HUES48 (cell line): ENCODE data around the gene CNTN4.
"Not testable (repeated sequence)": the region's sequence is repeated elsewhere in the genome, so short reads cannot be mapped to it uniquely, and the experiment has no call there.

ENCODE experiments used
- H3K27ac ChIP-seq: one replicate; pipeline ENCODE4 v1.7.0; 2013; ENCODE audit warnings: low read depth, low read length, inconsistent platforms
- H3K27me3 ChIP-seq: 2 replicates; pipeline ENCODE4 v1.6.1; 2013; ENCODE audit warnings: mild to moderate bottlenecking, low read length; ENCODE audit not compliant: control insufficient read depth, insufficient read depth
- H3K36me3 ChIP-seq: 2 replicates; pipeline ENCODE4 v1.6.1; 2013; ENCODE audit warnings: low read length; ENCODE audit not compliant: control insufficient read depth, insufficient read depth
- H3K4me1 ChIP-seq: 2 replicates; pipeline ENCODE4 v1.6.1; 2013; ENCODE audit warnings: mild to moderate bottlenecking, low read length; ENCODE audit not compliant: control insufficient read depth, insufficient read depth
- H3K4me3 ChIP-seq: 2 replicates; pipeline ENCODE4 v1.5.1; 2013; ENCODE audit warnings: mild to moderate bottlenecking, low read depth, low read length
- H3K9ac ChIP-seq: 2 replicates; pipeline ENCODE4 v1.6.1; 2013; ENCODE audit warnings: mild to moderate bottlenecking, low read depth, low read length, moderate library complexity
- H3K9me3 ChIP-seq: 2 replicates; pipeline ENCODE4 v1.6.1; 2013; ENCODE audit warnings: low read length; ENCODE audit not compliant: control insufficient read depth, insufficient read depth

Gene CNTN4

DNA sequence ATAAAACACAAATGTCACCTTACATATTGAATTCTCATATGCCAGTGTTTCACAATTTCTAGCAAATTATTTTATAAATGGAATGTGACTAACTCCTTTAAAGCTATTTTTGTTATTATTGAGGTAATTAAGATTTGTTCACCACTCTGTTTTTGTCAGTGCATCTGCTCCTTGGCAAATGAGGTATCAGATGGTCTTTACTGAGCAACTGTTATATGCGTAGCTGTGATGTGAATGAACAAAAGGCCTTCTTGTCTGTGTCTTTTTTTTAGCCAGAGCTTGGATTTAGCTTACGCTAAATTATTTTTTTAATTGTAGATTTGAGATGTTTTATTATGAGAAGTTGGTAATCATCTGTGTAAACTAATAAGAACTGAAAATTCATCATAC is 886.2 kb downstream of the CNTN4 start:
- Histone ChIP-seq H3K4me1 (peaks cover 10% of the 10 kb centered on the region), H3K36me3 (no peaks in the 10 kb centered on the region), H3K9ac (no peak overlapping the region), H3K4me3 (no peak overlapping the region), H3K9me3 (no peaks in the 10 kb centered on the region), H3K27me3 (no peaks in the 10 kb centered on the region), H3K27ac (no peak overlapping the region)

- Histone ChIP-seq H3K4me1 (peaks cover 3% of the 10 kb centered on the region), H3K36me3 (no peaks in the 10 kb centered on the region), H3K9ac (no peak overlapping the region), H3K27me3 (no peaks in the 10 kb centered on the region), H3K27ac (no peak overlapping the region), H3K4me3 (no peak overlapping the region), H3K9me3 (no peaks in the 10 kb centered on the region)
These were observed 886.8 kb downstream of the CNTN4 start for GRCh38 chr3:2985479-2985878.

GRCh38 chr3:2992534-2992933 is 893.9 kb downstream of the CNTN4 start:
- H3K9me3 ChIP-seq, result no peaks in the 10 kb centered on the region
- no peak overlapping the region for H3K9ac ChIP-seq
- 0 out of 2 replicates have a peak, but pooled peaks cover 3% of the 10 kb centered on the region for H3K4me1 ChIP-seq
- no peaks in the 10 kb centered on the region for H3K27me3 ChIP-seq
- H3K36me3 ChIP-seq, result no peaks in the 10 kb centered on the region
- H3K27ac ChIP-seq, result no peak overlapping the region
- no peak overlapping the region for H3K4me3 ChIP-seq

- not testable (repeated sequence) for H3K9ac ChIP-seq, H3K27ac ChIP-seq, H3K9me3 ChIP-seq, H3K4me3 ChIP-seq, H3K4me1 ChIP-seq, H3K27me3 ChIP-seq, H3K36me3 ChIP-seq
These were observed 894.5 kb downstream of the CNTN4 start for GRCh38 chr3:2993130-2993529.

DNA sequence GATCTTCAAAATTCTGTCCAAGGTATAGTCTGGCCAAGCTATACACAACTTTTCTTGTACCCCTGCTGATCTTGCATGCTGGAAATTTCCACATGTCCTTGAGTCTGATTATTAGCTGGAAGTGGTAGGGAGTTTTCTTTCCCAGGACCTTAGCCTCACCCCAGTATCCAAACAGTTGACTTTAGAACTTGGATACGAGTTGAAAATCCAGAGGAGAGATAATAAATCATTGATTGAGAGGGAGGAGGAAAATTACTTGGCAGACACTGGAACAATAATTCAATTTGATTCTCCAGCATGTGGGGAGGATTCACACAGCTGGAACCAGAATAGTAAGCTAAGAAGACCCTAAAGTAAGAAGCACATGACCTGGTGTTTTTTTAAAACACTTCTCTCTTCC is 895.1 kb downstream of the CNTN4 start:
- no peak overlapping the region for H3K9ac ChIP-seq
- H3K4me3 ChIP-seq, result no peak overlapping the region
- H3K9me3 ChIP-seq, result no peaks in the 10 kb centered on the region
- no peaks in the 10 kb centered on the region for H3K36me3 ChIP-seq
- no peaks in the 10 kb centered on the region for H3K27me3 ChIP-seq
- 0 out of 2 replicates have a peak, but pooled peaks cover 3% of the 10 kb centered on the region for H3K4me1 ChIP-seq
- H3K27ac ChIP-seq, result no peak overlapping the region

GRCh38 chr3:2995195-2995594 is 896.5 kb downstream of the CNTN4 start:
- H3K36me3 ChIP-seq, result no peaks in the 10 kb centered on the region

GRCh38 chr3:3005146-3005744 is 906.6 kb downstream of the CNTN4 start:
- Histone ChIP-seq H3K4me1 (peaks cover 9% of the 10 kb centered on the region), H3K9ac (no peak overlapping the region), H3K27me3 (no peaks in the 10 kb centered on the region), H3K27ac (no peak overlapping the region), H3K9me3 (no peaks in the 10 kb centered on the region), H3K36me3 (no peaks in the 10 kb centered on the region), H3K4me3 (no peak overlapping the region)

More at GRCh38 chr3:2995195-2995594, 896.5 kb downstream of the CNTN4 start:
- Histone ChIP-seq H3K27me3 (no peaks in the 10 kb centered on the region), H3K4me3 (no peak overlapping the region), H3K4me1 (no peaks in the 10 kb centered on the region), H3K9ac (no peak overlapping the region), H3K9me3 (no peaks in the 10 kb centered on the region), H3K27ac (no peak overlapping the region)

DNA sequence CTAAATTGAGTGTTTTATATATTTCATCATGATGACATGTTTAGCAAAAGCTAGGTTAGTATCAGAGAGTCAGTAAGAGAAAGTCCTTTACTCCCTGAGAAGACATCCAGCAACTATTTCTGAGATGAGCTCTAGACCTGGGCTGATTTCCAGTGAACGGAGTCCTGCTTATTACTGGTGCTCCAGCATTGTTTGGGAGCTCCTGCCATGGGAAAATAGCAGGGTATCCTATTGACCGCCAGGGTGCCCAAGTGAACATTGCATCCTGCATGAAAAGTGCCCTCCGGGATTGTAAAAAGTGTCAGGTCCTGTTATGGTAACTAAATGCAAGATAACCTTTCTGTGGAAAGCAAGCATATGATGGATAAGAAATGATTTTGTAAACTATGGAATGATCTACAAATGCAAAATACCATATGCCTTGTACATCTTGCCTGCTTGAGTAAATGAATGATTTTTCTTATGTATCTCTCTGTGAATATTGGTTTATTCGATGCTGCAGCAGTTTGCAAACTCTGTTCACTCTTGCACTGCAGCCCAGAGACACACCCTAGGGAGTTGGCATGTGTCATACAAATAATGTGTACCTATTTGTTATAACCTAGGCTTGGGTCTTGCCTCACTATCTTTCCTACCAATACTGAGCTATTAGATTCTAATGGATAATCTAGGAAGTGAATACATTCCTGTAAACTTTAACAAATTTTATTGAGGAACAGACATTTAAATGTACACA is 914.8 kb downstream of the CNTN4 start:
- H3K4me3 ChIP-seq, result no peak overlapping the region
- H3K27ac ChIP-seq, result no peak overlapping the region
- H3K27me3 ChIP-seq, result no peaks in the 10 kb centered on the region
- H3K9me3 ChIP-seq, result no peaks in the 10 kb centered on the region
- no peaks in the 10 kb centered on the region for H3K36me3 ChIP-seq
- H3K4me1 ChIP-seq, result peaks cover 29% of the 10 kb centered on the region
- H3K9ac ChIP-seq, result no peak overlapping the region

GRCh38 chr3:3015185-3016089 is 916.8 kb downstream of the CNTN4 start:
- Histone ChIP-seq H3K4me3 (no peak overlapping the region), H3K9ac (no peak overlapping the region), H3K27me3 (no peaks in the 10 kb centered on the region), H3K27ac (no peak overlapping the region), H3K9me3 (no peaks in the 10 kb centered on the region), H3K4me1 (peaks cover 29% of the 10 kb centered on the region), H3K36me3 (no peaks in the 10 kb centered on the region)

GRCh38 chr3:3016226-3016625 is 917.6 kb downstream of the CNTN4 start:
- peaks cover 33% of the 10 kb centered on the region for H3K4me1 ChIP-seq

DNA sequence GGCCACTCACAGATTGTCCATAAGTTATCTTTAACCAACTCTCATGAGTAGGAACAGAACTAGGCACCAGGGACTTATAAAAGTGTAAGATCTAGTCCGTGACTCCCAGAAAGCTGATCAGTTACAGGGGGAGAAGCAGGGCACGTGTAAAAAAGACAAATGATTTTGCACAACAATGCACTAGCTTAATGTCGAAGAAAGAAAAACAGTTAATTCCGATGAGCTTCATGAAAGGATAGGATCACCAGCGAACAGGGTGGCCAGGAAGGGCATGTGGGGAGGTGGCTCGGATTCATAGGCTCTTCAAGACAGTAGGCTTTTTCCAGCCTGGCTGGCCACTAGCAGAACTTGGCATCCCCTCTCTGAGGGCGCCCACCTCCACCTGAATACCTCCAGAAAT is 921.5 kb downstream of the CNTN4 start:
- Histone ChIP-seq H3K4me3 (no peak overlapping the region), H3K4me1 (peaks cover 26% of the 10 kb centered on the region), H3K9ac (no peak overlapping the region), H3K27ac (no peak overlapping the region), H3K9me3 (no peaks in the 10 kb centered on the region), H3K27me3 (no peaks in the 10 kb centered on the region), H3K36me3 (no peaks in the 10 kb centered on the region)

More at GRCh38 chr3:3016226-3016625, 917.6 kb downstream of the CNTN4 start:
- Histone ChIP-seq H3K27me3 (no peaks in the 10 kb centered on the region), H3K36me3 (no peaks in the 10 kb centered on the region), H3K27ac (no peak overlapping the region), H3K9me3 (no peaks in the 10 kb centered on the region), H3K4me3 (no peak overlapping the region), H3K9ac (no peak overlapping the region)
